ENCODE results near the gene NR1I3.

NR1I3 gene

GRCh38 chr1:161197560-161198193 is 40.3 kb downstream of the NR1I3 start:
- Histone ChIP-seq H3K27me3 (ENCODE audit: low read depth, low read length) (no peaks in the 10 kb centered on the region), H4K20me1 (ENCODE audit: insufficient read depth, low read length) (no peaks in the 10 kb centered on the region), H3K79me2 (ENCODE audit: low read length) (peaks cover 5% of the 10 kb centered on the region), H3K9ac (ENCODE audit: low read length) (no peak overlapping the region), H3K9me3 (ENCODE audit: insufficient read depth, low read length) (no peaks in the 10 kb centered on the region), H3K4me2 (ENCODE audit: low read length) (no peak overlapping the region), H3K27ac (ENCODE audit: low read length) (no peak overlapping the region), H2AFZ (ENCODE audit: low read depth, low read length) (no peak overlapping the region), H3K36me3 (replicated peaks; ENCODE audit: low read depth, low read length) (no peaks in the 10 kb centered on the region), H3K4me1 (ENCODE audit: low read length) (peaks cover 43% of the 10 kb centered on the region), H3K4me3 (ENCODE audit: low read length) (no peak overlapping the region)
- TF ChIP-seq EZH2phosphoT487 (IDR thresholded peaks at IDR 0.05; ENCODE audit: low read depth), result no peak

GRCh38 chr1:161196521-161197451 is 41.2 kb downstream of the NR1I3 start:
- no peak overlapping the region for H3K4me3 ChIP-seq (ENCODE audit: low read length)
- no peaks in the 10 kb centered on the region for H4K20me1 ChIP-seq (ENCODE audit: insufficient read depth, low read length)
- H3K36me3 ChIP-seq (replicated peaks; ENCODE audit: low read depth, low read length), result no peaks in the 10 kb centered on the region
- no peak overlapping the region for H3K27ac ChIP-seq (ENCODE audit: low read length)
- no peaks in the 10 kb centered on the region for H3K27me3 ChIP-seq (ENCODE audit: low read depth, low read length)
- no peak for TF ChIP-seq CTCF (IDR thresholded peaks at IDR 0.05; ENCODE audit: low read depth, low read length)
- no peak for TF ChIP-seq EZH2phosphoT487 (IDR thresholded peaks at IDR 0.05; ENCODE audit: low read depth)
- H3K4me1 ChIP-seq (ENCODE audit: low read length), result peaks cover 48% of the 10 kb centered on the region
- H3K9me3 ChIP-seq (ENCODE audit: insufficient read depth, low read length), result no peaks in the 10 kb centered on the region
- H2AFZ ChIP-seq (ENCODE audit: low read depth, low read length), result no peak overlapping the region
- no peak overlapping the region for H3K4me2 ChIP-seq (ENCODE audit: low read length)
- H3K9ac ChIP-seq (ENCODE audit: low read length), result no peak overlapping the region
- no peaks in the 10 kb centered on the region for H3K79me2 ChIP-seq (ENCODE audit: low read length)

GRCh38 chr1:161196111-161196510 is 41.9 kb downstream of the NR1I3 start:
- Histone ChIP-seq H3K4me1 (ENCODE audit: low read length) (peaks cover 42% of the 10 kb centered on the region), H2AFZ (ENCODE audit: low read depth, low read length) (no peak overlapping the region), H3K9me3 (ENCODE audit: insufficient read depth, low read length) (no peaks in the 10 kb centered on the region), H3K27me3 (ENCODE audit: low read depth, low read length) (no peaks in the 10 kb centered on the region), H3K36me3 (replicated peaks; ENCODE audit: low read depth, low read length) (no peaks in the 10 kb centered on the region), H3K4me2 (ENCODE audit: low read length) (no peak overlapping the region), H3K4me3 (ENCODE audit: low read length) (no peak overlapping the region), H3K9ac (ENCODE audit: low read length) (no peak overlapping the region), H3K27ac (ENCODE audit: low read length) (no peak overlapping the region), H3K79me2 (ENCODE audit: low read length) (no peaks in the 10 kb centered on the region), H4K20me1 (ENCODE audit: insufficient read depth, low read length) (no peaks in the 10 kb centered on the region)
- TF ChIP-seq EZH2phosphoT487 (IDR thresholded peaks at IDR 0.05; ENCODE audit: low read depth) (no peak), CTCF (IDR thresholded peaks at IDR 0.05; ENCODE audit: low read depth, low read length) (no peak)

- Histone ChIP-seq H2AFZ (ENCODE audit: low read depth, low read length) (peak overlapping the region; percentile 60; the same call in 1 of the 2 replicates), H3K27ac (ENCODE audit: low read length) (peak overlapping the region; percentile 64), H4K20me1 (ENCODE audit: insufficient read depth, low read length) (no peaks in the 10 kb centered on the region), H3K79me2 (ENCODE audit: low read length) (no peaks in the 10 kb centered on the region), H3K27me3 (ENCODE audit: low read depth, low read length) (no peaks in the 10 kb centered on the region), H3K9ac (ENCODE audit: low read length) (peak overlapping the region; percentile 22; the same call in 1 of the 2 replicates), H3K4me3 (ENCODE audit: low read length) (peak overlapping the region; percentile 41), H3K36me3 (replicated peaks; ENCODE audit: low read depth, low read length) (no peaks in the 10 kb centered on the region), H3K9me3 (ENCODE audit: insufficient read depth, low read length) (no peaks in the 10 kb centered on the region), H3K4me1 (ENCODE audit: low read length) (peaks cover 32% of the 10 kb centered on the region), H3K4me2 (ENCODE audit: low read length) (peak overlapping the region; percentile 67)
- no peak for TF ChIP-seq EZH2phosphoT487 (IDR thresholded peaks at IDR 0.05; ENCODE audit: low read depth)
- TF ChIP-seq CTCF (IDR thresholded peaks at IDR 0.05; ENCODE audit: low read depth, low read length), result no peak
Measured at GRCh38 chr1:161195171-161195570, 42.8 kb downstream of the NR1I3 start.

All from OCI-LY3 (cell line).